H9 (cell line): ENCODE measurements around the gene SNAP47. TPM values are rescaled to one million over a fixed set of nuclear protein-coding genes. Genes with fewer than 3 reads are reported as not detected.

Experiments used
- DNase-seq: peaks from one replicate; pipeline ENCODE4 v3.0.0-alpha.2; 2017
- H2AFZ ChIP-seq: one replicate; pipeline ENCODE4 v1.6.1; 2013; ENCODE audit warnings: mild to moderate bottlenecking, low read length, control low read depth, moderate library complexity
- H2AK5ac ChIP-seq: 2 replicates; pipeline ENCODE4 v1.6.1; 2013; ENCODE audit warnings: low read length, control low read depth, mixed read lengths; ENCODE audit not compliant: insufficient read length
- H2BK120ac ChIP-seq: one replicate; pipeline ENCODE4 v1.6.1; 2013; ENCODE audit warnings: low read depth, mild to moderate bottlenecking, low read length, control low read depth, inconsistent platforms; ENCODE audit not compliant: poor library complexity, severe bottlenecking
- H2BK12ac ChIP-seq: 2 replicates; pipeline ENCODE4 v1.6.1; 2013; ENCODE audit warnings: low read length, control low read depth, mixed read lengths, low read depth; ENCODE audit not compliant: insufficient read length
- H2BK15ac ChIP-seq: 2 replicates; pipeline ENCODE4 v1.6.1; 2013; ENCODE audit warnings: low read depth, low read length, control low read depth
- H2BK20ac ChIP-seq: one replicate; pipeline ENCODE4 v1.6.1; 2013; ENCODE audit warnings: low read depth, mild to moderate bottlenecking, low read length, control low read depth, inconsistent platforms; ENCODE audit not compliant: poor library complexity, severe bottlenecking
- H2BK5ac ChIP-seq: 2 replicates; pipeline ENCODE4 v1.6.1; 2013; ENCODE audit warnings: low read length, control low read depth, mixed read lengths; ENCODE audit not compliant: insufficient read length
- H3K14ac ChIP-seq: 2 replicates; pipeline ENCODE4 v1.6.1; 2013; ENCODE audit warnings: low read length, control low read depth; ENCODE audit not compliant: insufficient read depth
- H3K18ac ChIP-seq: 2 replicates; pipeline ENCODE4 v1.6.1; 2013; ENCODE audit warnings: low read depth, mild to moderate bottlenecking, mixed read lengths, low read length, control low read depth; ENCODE audit not compliant: insufficient read length
- H3K23ac ChIP-seq: 2 replicates; pipeline ENCODE4 v1.6.1; 2013; ENCODE audit warnings: low read length, control low read depth, mixed read lengths, low read depth; ENCODE audit not compliant: insufficient read length
- H3K23me2 ChIP-seq: 2 replicates; pipeline ENCODE4 v1.6.1; 2013; ENCODE audit warnings: low read depth, mild to moderate bottlenecking, mixed read lengths, low read length, control low read depth; ENCODE audit not compliant: insufficient read length, poor library complexity, severe bottlenecking
- H3K27ac ChIP-seq: 2 replicates; pipeline ENCODE4 v1.5.1; 2013; ENCODE audit warnings: low read length, control low read depth, mixed read lengths, low read depth; ENCODE audit not compliant: insufficient read length
- H3K27me3 ChIP-seq: 2 replicates; pipeline ENCODE4 v1.6.1; 2013; ENCODE audit warnings: low read length, control low read depth, inconsistent platforms; ENCODE audit not compliant: insufficient read depth
- H3K4ac ChIP-seq: 2 replicates; pipeline ENCODE4 v1.6.1; 2013; ENCODE audit warnings: low read depth, mild to moderate bottlenecking, control low read depth, inconsistent platforms, low read length, moderate library complexity
- H3K4me1 ChIP-seq: 2 replicates; pipeline ENCODE4 v1.6.1; 2013; ENCODE audit warnings: low read length, control low read depth, inconsistent platforms; ENCODE audit not compliant: insufficient read depth
- H3K4me2 ChIP-seq: 2 replicates; pipeline ENCODE4 v1.6.1; 2013; ENCODE audit warnings: low read length, control low read depth, mixed read lengths; ENCODE audit not compliant: insufficient read length, insufficient read depth
- H3K56ac ChIP-seq: 2 replicates; pipeline ENCODE4 v1.6.1; 2013; ENCODE audit warnings: low read depth, mild to moderate bottlenecking, mixed read lengths, low read length, control low read depth; ENCODE audit not compliant: insufficient read length
- H3K79me1 ChIP-seq: 2 replicates; pipeline ENCODE4 v1.6.1; 2013; ENCODE audit warnings: low read depth, mild to moderate bottlenecking, moderate library complexity, low read length, control low read depth, inconsistent platforms; ENCODE audit not compliant: insufficient read depth, poor library complexity, severe bottlenecking
- H3K79me2 ChIP-seq: 2 replicates; pipeline ENCODE4 v1.6.1; 2013; ENCODE audit warnings: low read length, control low read depth, inconsistent platforms; ENCODE audit not compliant: insufficient read depth
- H3K9ac ChIP-seq: 2 replicates; pipeline ENCODE4 v1.6.1; 2013; ENCODE audit warnings: low read length, control low read depth, mixed read lengths; ENCODE audit not compliant: insufficient read length; ENCODE audit errors: extremely low read depth
- H3K9me3 ChIP-seq: one replicate; pipeline ENCODE4 v1.6.1; 2013; ENCODE audit warnings: low read depth, low read length, inconsistent platforms; ENCODE audit not compliant: control insufficient read depth
- H3T11ph ChIP-seq: one replicate; pipeline ENCODE4 v1.6.1; 2013; ENCODE audit warnings: mild to moderate bottlenecking, low read length, control low read depth, inconsistent platforms
- H4K20me1 ChIP-seq: one replicate; pipeline ENCODE4 v1.6.1; 2013; ENCODE audit not compliant: control insufficient read depth, insufficient read length, insufficient read depth
- H4K5ac ChIP-seq: 2 replicates; pipeline ENCODE4 v1.6.1; 2013; ENCODE audit warnings: low read depth, mild to moderate bottlenecking, mixed read lengths, low read length, control low read depth; ENCODE audit not compliant: insufficient read length
- H4K8ac ChIP-seq: replicated peaks from 2 replicates; pipeline ENCODE4 v1.6.1; 2013; ENCODE audit warnings: low read length, control low read depth, mixed read lengths, low read depth; ENCODE audit not compliant: insufficient read length
- H4K91ac ChIP-seq: 2 replicates; pipeline ENCODE4 v1.6.1; 2013; ENCODE audit warnings: low read depth, mild to moderate bottlenecking, moderate library complexity, mixed read lengths, low read length, control low read depth; ENCODE audit not compliant: insufficient read length
- H3K27ac Mint-ChIP-seq, 3 experiments: 2 replicates in 2 of 3; 3 replicates in 1 of 3; pipeline ENCODE4 v1.8.0; 2020 to 2021; ENCODE audit warnings: mixed read lengths in 3 of 3, mild to moderate bottlenecking in 1 of 3, moderate library complexity in 1 of 3
- H3K27me3 Mint-ChIP-seq: 2 replicates; pipeline ENCODE4 v1.8.0; 2021; ENCODE audit warnings: low read depth, mild to moderate bottlenecking, moderate library complexity, mixed read lengths
- H3K36me3 Mint-ChIP-seq, 3 experiments: 2 replicates in 2 of 3; 3 replicates in 1 of 3; pipeline ENCODE4 v1.8.0; 2020 to 2021; ENCODE audit warnings: low read depth in 3 of 3, mixed read lengths in 3 of 3; ENCODE audit not compliant: insufficient read depth in 1 of 3
- H3K4me1 Mint-ChIP-seq, 2 experiments: 2 replicates each; pipeline ENCODE4 v1.8.0; 2020; ENCODE audit warnings: mixed read lengths in 2 of 2
- H3K4me3 Mint-ChIP-seq, 2 experiments: 2 replicates in 1 of 2; 3 replicates in 1 of 2; pipeline ENCODE4 v1.8.0; 2020 to 2021; ENCODE audit warnings: mild to moderate bottlenecking in 2 of 2, mixed read lengths in 2 of 2, moderate library complexity in 1 of 2
- H3K9me3 Mint-ChIP-seq, 2 experiments: 2 replicates in 1 of 2; 3 replicates in 1 of 2; pipeline ENCODE4 v1.8.0; 2020; ENCODE audit warnings: mild to moderate bottlenecking in 2 of 2, mixed read lengths in 2 of 2, moderate library complexity in 1 of 2
- WGBS: extraction: QIAGEN DNeasy Blood & Tissue Kit; methylation state at CpG from one replicate; pipeline ENCODE4 v1.1.7; 2013; ENCODE audit warnings: missing lambda C conversion rate, low lambda C conversion rate, mixed read lengths; ENCODE audit not compliant: insufficient read length; ENCODE audit errors: extremely low coverage; 5-methylcytosine and 5-hydroxymethylcytosine counted together
- total RNA-seq: library from RNA; stranded (reverse); gene quantifications from 2 replicates; pipeline ENCODE4 v1.2.1, GENCODE V29; 2021
- TF ChIP-seq, protein P1 (sequence below): fragments of 200-600 bp; sonication (generic); conservative IDR thresholded peaks from 3 replicates; pipeline ENCODE4 v1.8.0; 2021; ENCODE audit warnings: antibody characterized with exemption, mild to moderate bottlenecking

SNAP47 gene
- total RNA-seq, 1 experiment from 2014 or later = 44.1 TPM

DNA sequence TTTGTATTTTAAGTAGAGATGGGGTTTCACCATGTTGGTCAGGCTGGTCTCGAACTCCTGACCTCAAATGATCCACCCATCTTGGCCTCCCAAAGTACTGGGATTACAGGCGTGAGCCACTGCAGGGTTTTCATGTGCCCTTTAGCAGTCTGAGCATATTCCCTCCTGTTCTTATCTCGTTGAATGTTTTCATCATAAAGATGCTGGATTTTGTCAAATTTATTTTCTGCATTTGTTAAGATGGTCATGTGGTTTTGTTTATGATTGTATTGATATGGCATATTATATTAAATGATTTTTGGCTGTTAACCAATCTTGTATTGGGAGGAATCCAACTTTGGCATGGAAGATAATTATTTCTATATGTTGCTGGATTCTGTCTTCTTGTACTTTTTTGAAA, 8.9 kb upstream of the SNAP47 start:
- Histone ChIP-seq H3K23me2 (peaks cover 5% of the 10 kb centered on the region), H2AK5ac (no peak overlapping the region), H3K4me1 (peaks cover 2% of the 10 kb centered on the region; the same call in 1 of the 2 replicates), H3K14ac (no peak overlapping the region), H4K8ac (no peak overlapping the region), H3T11ph (no peak overlapping the region), H3K9me3 (peaks cover 21% of the 10 kb centered on the region), H3K27ac (no peak overlapping the region), H3K56ac (no peak overlapping the region), H3K27me3 (no peaks in the 10 kb centered on the region), H4K20me1 (peaks cover 8% of the 10 kb centered on the region), H2BK5ac (no peak overlapping the region), H2AFZ (no peak overlapping the region), H2BK12ac (no peak overlapping the region), H3K4ac (no peak overlapping the region), H3K18ac (no peak overlapping the region), H2BK120ac (no peak overlapping the region), H3K79me1 (no peaks in the 10 kb centered on the region), H3K4me2 (no peak overlapping the region), H2BK20ac (no peak overlapping the region), H3K79me2 (no peaks in the 10 kb centered on the region), H4K91ac (no peak overlapping the region), H3K23ac (no peak overlapping the region), H2BK15ac (no peak overlapping the region), H4K5ac (no peak overlapping the region), H3K9ac (no peak overlapping the region)
- Mint-ChIP-seq H3K36me3 (peaks cover 9 to 31% (median 25%) of the 10 kb centered on the region in 3 experiments; a peak in 6 of 7 replicates), H3K27ac (no peak overlapping the region), H3K27me3 (peaks cover 22% of the 10 kb centered on the region), H3K9me3 (peaks cover 30 to 31% of the 10 kb centered on the region in 2 experiments), H3K4me3 (no peak overlapping the region), H3K4me1 (peaks cover 21 to 34% of the 10 kb centered on the region in 2 experiments)
- DNase-seq = no peak
- TF ChIP-seq, protein P1, sequence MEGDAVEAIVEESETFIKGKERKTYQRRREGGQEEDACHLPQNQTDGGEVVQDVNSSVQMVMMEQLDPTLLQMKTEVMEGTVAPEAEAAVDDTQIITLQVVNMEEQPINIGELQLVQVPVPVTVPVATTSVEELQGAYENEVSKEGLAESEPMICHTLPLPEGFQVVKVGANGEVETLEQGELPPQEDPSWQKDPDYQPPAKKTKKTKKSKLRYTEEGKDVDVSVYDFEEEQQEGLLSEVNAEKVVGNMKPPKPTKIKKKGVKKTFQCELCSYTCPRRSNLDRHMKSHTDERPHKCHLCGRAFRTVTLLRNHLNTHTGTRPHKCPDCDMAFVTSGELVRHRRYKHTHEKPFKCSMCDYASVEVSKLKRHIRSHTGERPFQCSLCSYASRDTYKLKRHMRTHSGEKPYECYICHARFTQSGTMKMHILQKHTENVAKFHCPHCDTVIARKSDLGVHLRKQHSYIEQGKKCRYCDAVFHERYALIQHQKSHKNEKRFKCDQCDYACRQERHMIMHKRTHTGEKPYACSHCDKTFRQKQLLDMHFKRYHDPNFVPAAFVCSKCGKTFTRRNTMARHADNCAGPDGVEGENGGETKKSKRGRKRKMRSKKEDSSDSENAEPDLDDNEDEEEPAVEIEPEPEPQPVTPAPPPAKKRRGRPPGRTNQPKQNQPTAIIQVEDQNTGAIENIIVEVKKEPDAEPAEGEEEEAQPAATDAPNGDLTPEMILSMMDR = no peak
- no CpG with 5 or more reads among the region's 3 CpGs for WGBS
